Stimulated activated CD4-positive, alpha-beta T cell treated with anti-CD3 and anti-CD28 coated beads, Interleukin-1b, Interleukin-23, amount 100 ng/mL, for 1 hour (primary cell): Measurements from ENCODE around the gene MKRN2.
A peak's percentile ranks its signal among the peaks of the same experiment; 100 is the strongest.
"Not testable (repeated sequence)": the region's sequence is repeated elsewhere in the genome, so short reads cannot be mapped to it uniquely, and the experiment has no call there.

Experiments used
- DNase-seq, 2 donors: peaks; one replicate each; pipeline ENCODE4 v3.0.0-alpha.2; 2020; ENCODE audit warnings: low read depth in 2 of 2

MKRN2 gene

GRCh38 chr3:12556690-12557472 is at the start of gene MKRN2:
Gene MKRN2 (plus strand): TSS chr3:12557087. CDS start chr3:12557151, 64 bp downstream.
- peak; percentile 61 to 77 for DNase-seq

GRCh38 chr3:12507591-12508281 is 49.2 kb upstream of the MKRN2 start:
- DNase-seq = no peak

DNA sequence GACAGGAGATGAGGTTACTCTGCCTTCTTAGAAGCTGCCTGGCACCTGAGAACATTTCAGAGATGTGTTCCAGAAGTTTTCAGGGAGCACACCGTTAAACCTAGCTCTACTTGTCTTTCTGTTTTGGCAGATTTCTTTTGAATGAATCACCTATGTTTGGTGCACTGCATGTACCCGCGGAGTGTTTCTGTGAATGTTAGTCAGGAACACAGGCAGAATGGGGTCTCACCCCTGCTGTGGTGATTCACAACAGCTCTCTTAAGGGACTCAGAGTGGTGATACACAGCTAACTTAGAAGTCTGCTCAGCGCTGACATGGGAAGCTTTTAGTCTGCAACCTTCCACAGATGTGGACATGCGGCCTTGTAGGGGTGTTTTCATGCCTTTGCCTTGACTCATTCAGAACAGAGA is 48.6 kb upstream of the MKRN2 start:
- no peak for DNase-seq

- no peak for DNase-seq
Observed at GRCh38 chr3:12509466-12509865, 47.4 kb upstream of the MKRN2 start.

- DNase-seq = no peak
Observed at GRCh38 chr3:12512534-12513118, 44.3 kb upstream of the MKRN2 start.

DNA sequence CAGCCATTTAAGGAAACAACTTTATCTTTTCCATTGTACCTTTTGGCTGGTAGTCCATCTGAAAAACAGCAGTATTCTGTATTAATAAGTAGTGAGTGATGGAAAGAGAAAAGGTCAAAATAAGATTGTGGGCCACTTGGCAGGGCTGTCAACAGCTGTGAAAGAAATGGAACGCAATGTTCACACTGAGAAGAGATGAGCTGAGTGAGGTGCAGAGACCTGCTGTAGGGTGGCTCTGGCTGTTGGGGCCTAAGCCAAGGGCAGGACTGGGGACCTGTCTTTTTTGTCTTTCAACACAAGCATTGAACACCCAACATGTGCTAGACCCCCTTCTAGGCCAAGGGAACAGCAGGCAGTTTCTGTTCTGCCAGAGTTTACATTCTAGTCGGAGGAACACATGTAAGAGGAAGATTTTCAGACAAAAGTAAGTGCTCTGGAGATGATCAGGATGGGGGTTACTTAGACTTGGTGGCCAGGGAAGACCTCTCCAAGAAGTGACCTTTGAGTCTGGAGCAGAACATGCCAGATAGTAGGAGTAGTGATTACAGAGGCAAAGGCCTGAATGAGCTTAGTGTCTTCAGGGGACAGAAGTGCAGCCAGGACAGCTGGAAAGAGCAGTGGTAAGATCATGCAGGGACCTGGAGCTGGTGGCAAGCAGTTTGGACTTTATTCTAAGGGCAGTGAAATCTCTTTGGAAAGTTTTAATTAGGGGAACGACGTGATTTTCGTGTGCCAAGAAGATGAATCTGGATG is 43.0 kb upstream of the MKRN2 start:
- no peak for DNase-seq

- DNase-seq = no peak
Observed at GRCh38 chr3:12515631-12516030, 41.3 kb upstream of the MKRN2 start.

GRCh38 chr3:12516873-12517272 is 40.0 kb upstream of the MKRN2 start:
- DNase-seq = no peak

- DNase-seq = no peak
Observed at GRCh38 chr3:12518261-12519028, 38.4 kb upstream of the MKRN2 start.

GRCh38 chr3:12521010-12521409 is 35.9 kb upstream of the MKRN2 start:
- DNase-seq = no peak

- no peak for DNase-seq
Observed at GRCh38 chr3:12522721-12523120, 34.2 kb upstream of the MKRN2 start.

DNA sequence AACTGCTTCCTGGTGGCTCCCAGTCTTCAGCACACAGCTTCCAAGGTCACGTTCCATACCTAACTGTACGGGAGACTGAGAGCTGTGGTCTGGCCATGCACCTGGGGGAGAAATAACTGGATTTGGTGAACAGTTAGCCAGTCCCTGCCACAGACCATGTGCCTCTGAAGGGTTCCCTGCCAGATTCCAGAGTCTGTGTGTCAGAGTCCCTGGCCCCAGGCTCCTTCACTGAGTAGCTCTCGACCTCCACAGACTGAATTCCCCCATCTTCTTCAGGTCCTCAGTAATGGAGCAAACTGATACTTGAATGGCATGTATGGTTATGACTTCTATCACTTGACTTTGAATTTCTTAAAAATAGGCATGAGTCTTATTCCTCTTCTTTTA is 29.1 kb upstream of the MKRN2 start:
- no peak for DNase-seq

DNA sequence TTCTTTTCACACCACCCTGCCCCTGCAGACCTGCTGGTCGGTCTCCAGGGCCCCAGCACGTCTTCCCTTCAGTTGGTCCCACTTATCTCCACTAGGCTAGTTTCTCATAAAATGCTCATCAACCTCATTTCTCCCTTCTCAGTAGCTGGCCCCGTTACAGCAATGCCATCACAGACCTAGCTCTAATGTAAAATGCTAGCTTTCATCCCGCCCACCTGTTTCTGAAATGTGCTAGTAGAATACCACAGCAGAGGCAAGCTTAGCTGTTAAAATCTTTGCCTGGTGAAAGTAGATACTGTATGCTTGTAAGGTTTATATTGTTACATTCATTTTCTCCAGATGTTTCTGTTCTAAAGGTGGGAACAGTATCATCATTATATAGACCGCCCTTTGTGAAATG is 24.7 kb upstream of the MKRN2 start:
- DNase-seq = no peak

GRCh38 chr3:12536423-12536822 is 20.5 kb upstream of the MKRN2 start:
- DNase-seq = no peak

DNA sequence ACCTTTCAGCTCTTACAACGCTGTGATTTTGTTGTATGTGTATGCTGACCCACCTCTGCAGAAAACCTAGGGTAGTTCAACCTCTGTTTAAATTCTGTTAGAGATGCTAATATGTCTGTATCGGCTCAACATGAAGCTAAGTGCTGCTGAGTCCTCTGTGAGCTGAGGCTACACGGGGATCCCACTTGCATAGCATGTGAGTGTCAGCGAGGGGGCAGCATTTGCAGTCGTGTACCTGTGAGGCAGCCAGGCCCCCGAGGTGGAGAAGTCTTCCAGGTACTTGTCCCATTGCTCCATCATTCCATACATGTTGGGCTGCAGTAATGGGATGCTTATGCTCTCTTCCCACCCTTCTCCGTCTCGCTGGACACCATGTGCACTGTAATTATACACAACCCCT is 15.3 kb upstream of the MKRN2 start:
- no peak for DNase-seq

- DNase-seq = not testable (repeated sequence)
Observed at GRCh38 chr3:12543497-12543896, 13.4 kb upstream of the MKRN2 start.

DNA sequence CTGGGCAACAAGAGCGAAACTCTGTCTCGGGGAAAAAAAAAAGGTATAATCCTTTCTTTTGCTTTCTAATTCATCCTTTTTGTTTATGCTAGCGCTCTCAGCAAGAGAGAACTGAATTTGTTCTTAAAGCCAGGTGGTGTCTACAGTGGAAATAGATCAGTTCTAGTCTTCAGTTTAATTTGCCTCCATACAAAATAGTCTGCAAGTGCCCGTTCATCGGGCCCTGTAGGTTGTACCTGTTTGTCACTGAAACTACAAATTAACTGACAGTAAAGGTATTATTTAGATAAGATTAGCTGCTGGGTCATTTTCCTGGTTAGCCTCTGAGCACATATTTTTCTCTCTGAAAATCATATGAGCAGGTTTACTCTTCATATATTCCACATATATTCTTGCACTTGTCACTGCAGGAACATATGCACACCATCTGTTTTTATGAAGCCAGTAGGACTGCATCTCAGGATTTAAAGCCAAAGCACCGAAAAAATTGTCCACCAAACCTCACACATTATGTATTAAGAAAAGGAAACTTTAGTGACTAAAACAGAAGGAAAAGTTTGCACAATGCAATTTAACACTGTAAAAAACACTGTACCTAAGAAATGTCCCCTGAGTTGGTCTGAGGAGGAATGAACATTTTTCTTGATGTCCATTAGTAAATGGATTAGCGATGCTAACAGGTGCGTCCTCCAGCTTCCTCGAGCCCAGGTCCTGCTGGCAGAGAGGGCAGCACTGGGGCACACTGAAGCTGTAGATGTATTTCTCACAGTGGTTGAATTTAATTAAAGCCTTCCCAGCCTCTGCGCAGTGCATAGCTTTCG is 12.0 kb upstream of the MKRN2 start:
- no peak for DNase-seq

- DNase-seq = no peak
Observed at GRCh38 chr3:12545473-12545791, 11.5 kb upstream of the MKRN2 start, which contains the start of gene MKRN2OS. Gene MKRN2OS (minus strand): TSS chr3:12545499. CDS start chr3:12545464, 35 bp downstream.

GRCh38 chr3:12549971-12550760 is 6.7 kb upstream of the MKRN2 start:
- no peak for DNase-seq

- DNase-seq = no peak
Observed at GRCh38 chr3:12553921-12554391, 2.9 kb upstream of the MKRN2 start.
